Measurements from ENCODE around the gene KCTD5. TPM values are rescaled to one million over a fixed set of nuclear protein-coding genes. Genes with fewer than 3 reads are reported as not detected.
"Not testable (repeated sequence)": the region's sequence is repeated elsewhere in the genome, so short reads cannot be mapped to it uniquely, and the experiment has no call there.

Gene KCTD5
- polyA plus RNA-seq, 1 donor from 2014 or later, result 42.7 TPM

- no peaks in the 10 kb centered on the region for H3K9me2 ChIP-seq (ENCODE audit: insufficient read depth, low read length)
- peak within 1 kb of the TSS; percentile 63 for H3K9ac ChIP-seq (ENCODE audit: low read length)
- no peaks in the 10 kb centered on the region for H3K79me2 ChIP-seq (replicated peaks; ENCODE audit: insufficient read depth, low read length)
- H2AFZ ChIP-seq (ENCODE audit: low read depth, low read length), result peak within 1 kb of the TSS; percentile 51
- H3F3A ChIP-seq (ENCODE audit: insufficient read depth, low read length, poor library complexity, severe bottlenecking), result no peaks in the 10 kb centered on the region
- TF ChIP-seq EZH2 (IDR thresholded peaks at IDR 0.05; ENCODE audit: borderline replicate concordance, insufficient read depth, low read length, poor library complexity, severe bottlenecking) (no peak), POLR2AphosphoS5 (IDR thresholded peaks at IDR 0.05) (no peak), REST (IDR thresholded peaks at IDR 0.05; ENCODE audit: borderline replicate concordance) (no peak)
- no peaks in the 10 kb centered on the region for H3K36me3 ChIP-seq (ENCODE audit: insufficient read depth, low read length)
- H3K9me3 ChIP-seq (ENCODE audit: low read length), result no peaks in the 10 kb centered on the region
- peak within 1 kb of the TSS; percentile 67 for H3K4me3 ChIP-seq (ENCODE audit: low read length)
- no peaks in the 10 kb centered on the region for H4K20me1 ChIP-seq (ENCODE audit: insufficient read depth)
- no peak within 1 kb of the TSS for H3K27ac ChIP-seq (ENCODE audit: low read length)
- H3K4me2 ChIP-seq (ENCODE audit: low read length), result no peak within 1 kb of the TSS
- H3K27me3 ChIP-seq (ENCODE audit: insufficient read depth, low read depth, low read length), result no peaks in the 10 kb centered on the region
Measured at GRCh38 chr16:2720064-2720457, 37.7 kb downstream of the KCTD5 start, which contains the start of gene PRSS27. Gene PRSS27 (minus strand): TSS chr16:2720224. CDS start chr16:2720160, 64 bp downstream.

- TF ChIP-seq REST (IDR thresholded peaks at IDR 0.05; ENCODE audit: borderline replicate concordance) (no peak), RAD21 (conservative IDR thresholded peaks at IDR 0.05) (no peak), POLR2AphosphoS5 (IDR thresholded peaks at IDR 0.05) (peak; percentile 30)
- no peak overlapping the region for H3K27ac ChIP-seq (ENCODE audit: low read length)
- peak overlapping the region; percentile 63 for H3K9ac ChIP-seq (ENCODE audit: low read length)
- H3F3A ChIP-seq (ENCODE audit: insufficient read depth, low read length, poor library complexity, severe bottlenecking), result no peaks in the 10 kb centered on the region
- H3K36me3 ChIP-seq (ENCODE audit: insufficient read depth, low read length), result no peaks in the 10 kb centered on the region
- H2AFZ ChIP-seq (ENCODE audit: low read depth, low read length), result peak overlapping the region; percentile 51
- H3K4me3 ChIP-seq (ENCODE audit: low read length), result peak overlapping the region; percentile 67
- H4K20me1 ChIP-seq (ENCODE audit: insufficient read depth), result no peaks in the 10 kb centered on the region
- H3K27me3 ChIP-seq (ENCODE audit: insufficient read depth, low read depth, low read length), result no peaks in the 10 kb centered on the region
- H3K9me2 ChIP-seq (ENCODE audit: insufficient read depth, low read length), result no peaks in the 10 kb centered on the region
- no peak overlapping the region for H3K4me2 ChIP-seq (ENCODE audit: low read length)
- no peaks in the 10 kb centered on the region for H3K9me3 ChIP-seq (ENCODE audit: low read length)
- H3K79me2 ChIP-seq (replicated peaks; ENCODE audit: insufficient read depth, low read length), result no peaks in the 10 kb centered on the region
Measured at GRCh38 chr16:2720719-2721633, 38.7 kb downstream of the KCTD5 start.

GRCh38 chr16:2721634-2722173 lies 39.4 kb downstream of the KCTD5 start:
- H3K27ac ChIP-seq (ENCODE audit: low read length); H3K79me2 ChIP-seq (replicated peaks; ENCODE audit: insufficient read depth, low read length); H3F3A ChIP-seq (ENCODE audit: insufficient read depth, low read length, poor library complexity, severe bottlenecking); H3K27me3 ChIP-seq (ENCODE audit: insufficient read depth, low read depth, low read length); H3K9me2 ChIP-seq (ENCODE audit: insufficient read depth, low read length); H3K9me3 ChIP-seq (ENCODE audit: low read length); H3K36me3 ChIP-seq (ENCODE audit: insufficient read depth, low read length); H3K4me2 ChIP-seq (ENCODE audit: low read length); H4K20me1 ChIP-seq (ENCODE audit: insufficient read depth): not testable (repeated sequence)
- Histone ChIP-seq H3K9ac (ENCODE audit: low read length) (peak overlapping the region; percentile 63), H2AFZ (ENCODE audit: low read depth, low read length) (peak overlapping the region; percentile 13), H3K4me3 (ENCODE audit: low read length) (peak overlapping the region; percentile 67)

Data from neural cell (in vitro differentiated cells).